Activated T-cell treated with anti-CD3 and anti-CD28 coated beads for 48 hours (primary cell): ENCODE measurements around the gene AOAH.
"Not testable (repeated sequence)": the region's sequence is repeated elsewhere in the genome, so short reads cannot be mapped to it uniquely, and the experiment has no call there.

Experiments used
- DNase-seq: peaks from one replicate; pipeline ENCODE4 v3.0.0-alpha.2; 2020; ENCODE audit warnings: low read depth

AOAH gene

GRCh38 chr7:36657036-36657660 is 67.1 kb downstream of the AOAH start:
- DNase-seq: no peak

GRCh38 chr7:36654436-36654835 is 69.9 kb downstream of the AOAH start:
- no peak for DNase-seq

GRCh38 chr7:36653663-36654355 is 70.5 kb downstream of the AOAH start:
- DNase-seq: no peak

- no peak for DNase-seq
These were observed 71.2 kb downstream of the AOAH start for GRCh38 chr7:36653008-36653662.

- DNase-seq: no peak
These were observed 71.9 kb downstream of the AOAH start for GRCh38 chr7:36652431-36652830.

GRCh38 chr7:36651404-36651803 is 72.9 kb downstream of the AOAH start:
- no peak for DNase-seq

GRCh38 chr7:36650766-36651312 is 73.5 kb downstream of the AOAH start:
- DNase-seq: no peak

- DNase-seq: no peak
These were observed 74.0 kb downstream of the AOAH start for GRCh38 chr7:36650320-36650719.

GRCh38 chr7:36649319-36649718 is 75.0 kb downstream of the AOAH start:
- DNase-seq: not testable (repeated sequence)

- DNase-seq: no peak
These were observed 75.9 kb downstream of the AOAH start for GRCh38 chr7:36648441-36648840.

GRCh38 chr7:36644625-36645422 is 79.5 kb downstream of the AOAH start:
- DNase-seq: no peak

- DNase-seq: no peak
These were observed 81.9 kb downstream of the AOAH start for GRCh38 chr7:36642414-36642813.

- no peak for DNase-seq
These were observed 82.3 kb downstream of the AOAH start for GRCh38 chr7:36642010-36642409.

- DNase-seq: no peak
These were observed 83.6 kb downstream of the AOAH start for GRCh38 chr7:36640682-36641081.

- no peak for DNase-seq
These were observed 84.5 kb downstream of the AOAH start for GRCh38 chr7:36639826-36640225.

- no peak for DNase-seq
These were observed 85.6 kb downstream of the AOAH start for GRCh38 chr7:36638586-36639263.

GRCh38 chr7:36638140-36638539 is 86.2 kb downstream of the AOAH start:
- no peak for DNase-seq

- DNase-seq: no peak
These were observed 86.9 kb downstream of the AOAH start for GRCh38 chr7:36637417-36637816.

GRCh38 chr7:36636126-36636525 is 88.2 kb downstream of the AOAH start:
- DNase-seq: no peak

- no peak for DNase-seq
These were observed 89.2 kb downstream of the AOAH start for GRCh38 chr7:36635091-36635490.

- no peak for DNase-seq
These were observed 90.9 kb downstream of the AOAH start for GRCh38 chr7:36633377-36633776.
